Small intestine (tissue), 7 donors: ENCODE data around the gene PRKAG1. TPM values are rescaled to one million over a fixed set of nuclear protein-coding genes. Genes with fewer than 3 reads are reported as not detected.

Experiments used
- DNase-seq, 2 donors: peaks; one replicate each; pipeline versions ENCODE4 v3.0.0 to v3.0.0-alpha.2; 2013
- FAIRE-seq: peaks from 2 replicates; lab custom pipeline; 2012; peaks lifted over from hg19 to GRCh38; lab: Jason Lieb, UNC
- H3K27ac ChIP-seq, 3 donors: one replicate each; pipeline ENCODE4 v1.5.1; 2013; ENCODE audit warnings: low read length in 2 of 3, mild to moderate bottlenecking in 2 of 3, control low read depth in 1 of 3, inconsistent platforms in 1 of 3, low read depth in 1 of 3, moderate library complexity in 1 of 3
- H3K27me3 ChIP-seq, 3 donors: one replicate each; pipeline ENCODE4 v1.6.1; 2013; ENCODE audit warnings: low read length in 3 of 3, inconsistent platforms in 1 of 3; ENCODE audit not compliant: control insufficient read depth in 3 of 3, insufficient read depth in 3 of 3
- H3K36me3 ChIP-seq, 3 donors: one replicate each; pipeline ENCODE4 v1.6.1; 2013; ENCODE audit warnings: low read length in 3 of 3, inconsistent platforms in 1 of 3, low read depth in 1 of 3, mild to moderate bottlenecking in 1 of 3, moderate library complexity in 1 of 3; ENCODE audit not compliant: control insufficient read depth in 3 of 3, insufficient read depth in 2 of 3
- H3K4me1 ChIP-seq, 3 donors: one replicate each; pipeline ENCODE4 v1.6.1; 2013; ENCODE audit warnings: low read length in 2 of 3, inconsistent platforms in 1 of 3, low read depth in 1 of 3, mild to moderate bottlenecking in 1 of 3, moderate library complexity in 1 of 3; ENCODE audit not compliant: control insufficient read depth in 3 of 3, insufficient read depth in 2 of 3
- H3K4me3 ChIP-seq, 3 donors: one replicate each; pipeline ENCODE4 v1.5.1; 2013; ENCODE audit warnings: low read length in 3 of 3, control low read depth in 1 of 3, inconsistent platforms in 1 of 3, low read depth in 1 of 3, mild to moderate bottlenecking in 1 of 3, moderate library complexity in 1 of 3
- H3K9me3 ChIP-seq, 2 donors: one replicate each; pipeline ENCODE4 v1.6.1; 2013; ENCODE audit warnings: low read depth in 1 of 2, low read length in 1 of 2; ENCODE audit not compliant: control insufficient read depth in 2 of 2, insufficient read depth in 1 of 2
- WGBS, 3 donors: extraction: QIAGEN DNeasy Blood & Tissue Kit; methylation state at CpG; one replicate each; pipeline ENCODE4 v1.1.7; 2013; 5-methylcytosine and 5-hydroxymethylcytosine counted together
- polyA plus RNA-seq, 4 donors: library from polyadenylated mRNA; stranded (reverse) in 3 of 4; unstranded in 1 of 4; fragments of 200-250 nt in 3 of 4; fragments of 120-200 nt in 1 of 4; gene quantifications; one replicate each; pipeline versions ENCODE4 v1.2.1 to v1.2.3, GENCODE V29; 2013
- donor health status: healthy with polysubstance abuse.
- donor health status: control.
- donor health status: control.
- donor health status: Bipolar disorder and iron deficiency.
- donor health status: healthy.

Gene PRKAG1
- polyA plus RNA-seq, 4 donors = 50.0 to 69.7 (median 60.6) TPM

DNA sequence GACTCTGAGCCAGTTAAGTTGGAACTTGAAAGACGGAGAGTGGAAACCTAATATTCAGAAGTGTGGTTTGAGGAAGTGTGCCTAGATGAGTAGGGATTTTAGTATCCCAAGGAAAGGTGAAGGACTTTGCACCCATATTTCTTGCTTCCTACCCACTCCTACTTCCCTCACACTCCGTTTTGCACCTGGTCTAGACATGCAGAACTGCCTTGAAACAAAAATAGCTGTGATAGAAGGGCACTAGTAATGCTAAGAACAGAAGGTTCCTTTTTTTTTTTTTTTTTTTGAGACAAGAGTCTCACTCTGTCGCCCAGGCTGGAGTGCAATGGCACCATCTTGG is 60.6 kb downstream of the PRKAG1 start:
- H3K27me3 ChIP-seq = no peaks in the 10 kb centered on the region
- peak in 1 of 2 donors; percentile 59 for DNase-seq
- peak overlapping the region in 2 of 3 donors; percentile 4 to 54 for H3K27ac ChIP-seq
- peak overlapping the region; percentile 92 to 98 (median 97) for H3K4me3 ChIP-seq
- H3K36me3 ChIP-seq = peaks cover 0 to 2% (median 0%) of the 10 kb centered on the region in 3 donors
- WGBS, 3 donors = 7 to 13% (median 10%) methylated on average over 3 of the region's 3 CpGs
- no peaks in the 10 kb centered on the region for H3K9me3 ChIP-seq
- peaks cover 3 to 14% (median 6%) of the 10 kb centered on the region in 3 donors for H3K4me1 ChIP-seq
- no peak for FAIRE-seq

DNA sequence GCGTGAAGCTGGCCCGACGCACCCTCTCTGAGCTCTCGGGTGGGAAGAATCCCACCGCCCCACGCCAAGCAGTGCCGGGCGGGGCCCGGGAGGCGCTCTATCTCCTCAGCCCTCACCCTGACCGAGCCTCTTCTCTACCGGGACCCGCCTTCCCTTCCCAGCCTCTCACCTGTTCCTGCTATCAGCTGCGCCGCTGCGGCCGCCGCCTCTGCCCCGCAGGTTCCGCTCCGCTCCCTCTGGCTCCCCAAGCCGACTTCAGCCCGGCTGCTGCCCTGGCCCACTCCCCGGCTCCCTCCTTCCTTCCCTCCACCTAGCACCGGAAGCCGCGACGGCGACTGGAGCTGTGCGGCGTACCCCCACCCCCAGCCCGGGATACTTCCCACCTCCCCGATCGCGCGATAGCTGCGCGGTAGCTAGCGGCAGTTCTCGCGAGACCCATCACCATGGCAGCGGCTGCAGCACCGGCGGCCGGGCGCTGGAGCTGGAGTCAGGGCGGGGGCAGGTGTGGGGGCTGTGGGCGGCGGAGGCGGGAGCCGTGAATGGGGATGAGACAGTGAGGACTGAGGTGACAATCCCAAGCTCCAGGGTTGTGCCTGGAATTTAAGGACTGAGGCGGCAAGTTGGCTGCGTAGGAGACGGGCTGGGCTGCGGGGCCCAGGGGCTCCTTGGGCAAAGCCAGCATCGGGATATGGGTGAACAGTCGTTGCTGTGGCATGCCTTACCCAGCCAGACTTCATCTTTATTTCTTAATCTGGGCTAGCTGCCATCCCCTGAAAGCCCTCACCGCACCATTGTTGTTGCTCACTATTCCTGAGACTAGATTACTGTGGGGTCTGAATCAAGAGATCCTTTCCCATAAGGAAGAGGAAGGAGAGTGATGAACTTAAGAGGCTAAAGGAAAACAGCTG is 61.2 kb downstream of the PRKAG1 start, which contains the start of gene ARF3:
Gene ARF3 (minus strand): TSS at position 347 of the 908 bp plus-strand sequence. CDS start 16,392 bp downstream, outside the sequence.
- Histone ChIP-seq H3K27ac (peak within 1 kb of the TSS; percentile 52 to 87 (median 86)), H3K4me3 (peak within 1 kb of the TSS; percentile 92 to 98 (median 97)), H3K36me3 (peaks cover 0 to 5% (median 0%) of the 10 kb centered on the region in 3 donors), H3K27me3 (no peaks in the 10 kb centered on the region), H3K4me1 (peaks cover 3 to 14% (median 6%) of the 10 kb centered on the region in 3 donors), H3K9me3 (no peaks in the 10 kb centered on the region)
- DNase-seq (peak; percentile 92 to 98), FAIRE-seq (no peak)
- WGBS, 3 donors = 0 to 1% (median 1%) methylated on average over 49 to 58 of the region's 58 CpGs

GRCh38 chr12:48956279-48957140 is 62.1 kb downstream of the PRKAG1 start:
- H3K4me3 ChIP-seq = peak overlapping the region; percentile 92 to 98 (median 97)
- no peaks in the 10 kb centered on the region for H3K9me3 ChIP-seq
- peaks cover 3 to 14% (median 6%) of the 10 kb centered on the region in 3 donors for H3K4me1 ChIP-seq
- H3K36me3 ChIP-seq = peaks cover 0 to 6% (median 0%) of the 10 kb centered on the region in 3 donors
- peak; percentile 78 to 86 for DNase-seq
- 1 to 3% (median 1%) methylated on average over 27 to 29 of the region's 29 CpGs for WGBS, 3 donors
- FAIRE-seq = no peak
- peak overlapping the region; percentile 52 to 87 (median 86) for H3K27ac ChIP-seq
- no peaks in the 10 kb centered on the region for H3K27me3 ChIP-seq

- peaks cover 0 to 15% (median 0%) of the 10 kb centered on the region in 3 donors for H3K36me3 ChIP-seq
- H3K27ac ChIP-seq = no peak overlapping the region
- 71 to 94% (median 89%) methylated on average over 3 of the region's 3 CpGs for WGBS, 3 donors
- FAIRE-seq (no peak), DNase-seq (no peak)
- peak overlapping the region in 1 of 3 donors; percentile 0 for H3K4me3 ChIP-seq
- no peaks in the 10 kb centered on the region for H3K27me3 ChIP-seq
- H3K9me3 ChIP-seq = no peaks in the 10 kb centered on the region
- peaks cover 3 to 14% (median 6%) of the 10 kb centered on the region in 3 donors for H3K4me1 ChIP-seq
Measured at GRCh38 chr12:48954841-48955501, 63.6 kb downstream of the PRKAG1 start.

- Histone ChIP-seq H3K9me3 (no peaks in the 10 kb centered on the region), H3K4me1 (peaks cover 3 to 14% (median 6%) of the 10 kb centered on the region in 3 donors), H3K36me3 (peaks cover 0 to 19% (median 0%) of the 10 kb centered on the region in 3 donors), H3K27me3 (no peaks in the 10 kb centered on the region), H3K4me3 (no peak overlapping the region), H3K27ac (no peak overlapping the region)
- WGBS, 3 donors = 97 to 99% (median 98%) methylated on average over 3 of the region's 3 CpGs
- FAIRE-seq (no peak), DNase-seq (no peak)
Measured at GRCh38 chr12:48954061-48954460, 64.5 kb downstream of the PRKAG1 start.

DNA sequence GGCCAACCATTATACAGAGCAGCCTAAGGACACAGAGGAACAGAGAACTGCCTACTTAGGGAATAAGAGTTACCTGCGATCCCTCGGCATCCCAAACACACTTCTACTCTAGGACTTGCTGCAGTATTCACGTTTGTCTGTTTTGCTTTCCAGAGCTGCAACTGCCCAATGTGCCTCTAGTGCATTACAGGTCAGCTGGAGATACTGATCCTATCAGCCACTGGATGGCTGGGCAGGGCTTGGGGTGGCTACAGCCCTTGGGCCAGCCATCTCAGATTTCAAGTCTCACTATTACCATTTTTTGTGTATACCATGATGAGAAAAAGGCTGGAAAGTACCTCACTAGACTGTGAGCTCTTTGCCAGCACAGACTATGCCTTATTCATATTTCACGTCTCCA is 65.9 kb downstream of the PRKAG1 start:
- no peaks in the 10 kb centered on the region for H3K9me3 ChIP-seq
- peaks cover 3 to 6% (median 6%) of the 10 kb centered on the region in 3 donors for H3K4me1 ChIP-seq
- FAIRE-seq (no peak), DNase-seq (no peak)
- H3K27ac ChIP-seq = no peak overlapping the region
- no peak overlapping the region for H3K4me3 ChIP-seq
- peaks cover 0 to 22% (median 0%) of the 10 kb centered on the region in 3 donors for H3K36me3 ChIP-seq
- no peaks in the 10 kb centered on the region for H3K27me3 ChIP-seq
- 90 to 94% (median 90%) methylated on average over 4 of the region's 4 CpGs for WGBS, 3 donors
